Ectodermal cell (in vitro differentiated cells): Measurements from ENCODE around the gene TIMP1.

Experiments
- H3K27ac ChIP-seq: 2 replicates; pipeline ENCODE4 v1.7.0; 2013; ENCODE audit warnings: mild to moderate bottlenecking, low read depth, low read length; ENCODE audit not compliant: insufficient read depth, poor library complexity, severe bottlenecking
- H3K27me3 ChIP-seq: 2 replicates; pipeline ENCODE4 v1.7.0; 2013; ENCODE audit warnings: mild to moderate bottlenecking, low read length; ENCODE audit not compliant: insufficient read depth, control insufficient read depth, poor library complexity, severe bottlenecking
- H3K36me3 ChIP-seq: one replicate; pipeline ENCODE4 v1.7.0; 2013; ENCODE audit warnings: low read length; ENCODE audit not compliant: control insufficient read depth, insufficient read depth
- H3K4me1 ChIP-seq: one replicate; pipeline ENCODE4 v1.7.0; 2013; ENCODE audit warnings: low read length; ENCODE audit not compliant: control insufficient read depth, insufficient read depth
- H3K4me3 ChIP-seq: 2 replicates; pipeline ENCODE4 v1.7.0; 2013; ENCODE audit warnings: low read depth, low read length, control low read depth; ENCODE audit not compliant: insufficient read depth
- H3K9me3 ChIP-seq: 2 replicates; pipeline ENCODE4 v1.7.0; 2013; ENCODE audit warnings: mild to moderate bottlenecking, low read length, moderate library complexity; ENCODE audit not compliant: control insufficient read depth
- WGBS, 2 experiments: methylation state at CpG; one replicate each; pipeline ENCODE4 v1.1.7; 2013; ENCODE audit warnings: missing lambda C conversion rate in 2 of 2; 5-methylcytosine and 5-hydroxymethylcytosine counted together

The TIMP1 gene

GRCh38 chrX:47584714-47585113, 2.5 kb downstream of the TIMP1 start:
- Histone ChIP-seq H3K36me3 (no peaks in the 10 kb centered on the region), H3K27ac (no peak overlapping the region), H3K4me1 (peaks cover 4% of the 10 kb centered on the region), H3K4me3 (no peak overlapping the region), H3K9me3 (no peaks in the 10 kb centered on the region), H3K27me3 (no peaks in the 10 kb centered on the region)
- 93 to 98% methylated on average over 3 to 5 of the region's 6 CpGs for WGBS, 2 experiments

GRCh38 chrX:47585273-47585672, 3.0 kb downstream of the TIMP1 start:
- Histone ChIP-seq H3K4me1 (peaks cover 4% of the 10 kb centered on the region), H3K4me3 (no peak overlapping the region), H3K36me3 (no peaks in the 10 kb centered on the region), H3K27me3 (no peaks in the 10 kb centered on the region), H3K9me3 (no peaks in the 10 kb centered on the region), H3K27ac (no peak overlapping the region)
- 90 to 93% methylated on average over 16 of the region's 16 CpGs for WGBS, 2 experiments

- peaks cover 4% of the 10 kb centered on the region for H3K4me1 ChIP-seq
- H3K9me3 ChIP-seq: no peaks in the 10 kb centered on the region
- no peaks in the 10 kb centered on the region for H3K36me3 ChIP-seq
- 84 to 87% methylated on average over 11 of the region's 11 CpGs for WGBS, 2 experiments
- no peaks in the 10 kb centered on the region for H3K27me3 ChIP-seq
- no peak overlapping the region for H3K27ac ChIP-seq
- H3K4me3 ChIP-seq: no peak overlapping the region
These were observed 4.0 kb downstream of the TIMP1 start for GRCh38 chrX:47586043-47586787.

- H3K4me1 ChIP-seq: peaks cover 4% of the 10 kb centered on the region
- H3K27me3 ChIP-seq: no peaks in the 10 kb centered on the region
- no peaks in the 10 kb centered on the region for H3K9me3 ChIP-seq
- H3K27ac ChIP-seq: no peak overlapping the region
- WGBS, 2 experiments: 80 to 88% methylated on average over 4 of the region's 4 CpGs
- H3K36me3 ChIP-seq: no peaks in the 10 kb centered on the region
- no peak overlapping the region for H3K4me3 ChIP-seq
These were observed 5.1 kb downstream of the TIMP1 start for GRCh38 chrX:47587091-47587891.

GRCh38 chrX:47587906-47588735, 5.9 kb downstream of the TIMP1 start:
- no peak overlapping the region for H3K27ac ChIP-seq
- H3K27me3 ChIP-seq: no peaks in the 10 kb centered on the region
- no peaks in the 10 kb centered on the region for H3K4me1 ChIP-seq
- H3K4me3 ChIP-seq: no peak overlapping the region
- no peaks in the 10 kb centered on the region for H3K9me3 ChIP-seq
- WGBS, 2 experiments: 93 to 96% methylated on average over 16 of the region's 16 CpGs
- H3K36me3 ChIP-seq: no peaks in the 10 kb centered on the region

- Histone ChIP-seq H3K4me1 (no peaks in the 10 kb centered on the region), H3K36me3 (no peaks in the 10 kb centered on the region), H3K4me3 (no peak overlapping the region), H3K27ac (no peak overlapping the region), H3K27me3 (no peaks in the 10 kb centered on the region), H3K9me3 (no peaks in the 10 kb centered on the region)
- WGBS, 2 experiments: 88 to 92% methylated on average over 5 of the region's 5 CpGs
These were observed 8.7 kb downstream of the TIMP1 start for GRCh38 chrX:47590984-47591383.

GRCh38 chrX:47593522-47593921, 11.3 kb downstream of the TIMP1 start:
- Histone ChIP-seq H3K27ac (no peak overlapping the region), H3K27me3 (no peaks in the 10 kb centered on the region), H3K4me3 (no peak overlapping the region), H3K9me3 (no peaks in the 10 kb centered on the region), H3K36me3 (no peaks in the 10 kb centered on the region), H3K4me1 (no peaks in the 10 kb centered on the region)
- WGBS, 2 experiments: 100% methylated on average over 2 to 3 of the region's 4 CpGs

GRCh38 chrX:47595716-47596251, 13.5 kb downstream of the TIMP1 start:
- no peaks in the 10 kb centered on the region for H3K4me1 ChIP-seq
- no peaks in the 10 kb centered on the region for H3K36me3 ChIP-seq
- no peaks in the 10 kb centered on the region for H3K9me3 ChIP-seq
- no peak overlapping the region for H3K4me3 ChIP-seq
- 95% methylated on average over 1 of the region's 1 CpG; no CpG with 5 or more reads in 1 of the 2 experiments for WGBS, 2 experiments
- no peaks in the 10 kb centered on the region for H3K27me3 ChIP-seq
- no peak overlapping the region for H3K27ac ChIP-seq

- WGBS, 2 experiments: 90 to 97% methylated on average over 2 of the region's 2 CpGs
- Histone ChIP-seq H3K9me3 (no peaks in the 10 kb centered on the region), H3K36me3 (no peaks in the 10 kb centered on the region), H3K4me3 (no peak overlapping the region), H3K27ac (no peak overlapping the region), H3K27me3 (no peaks in the 10 kb centered on the region), H3K4me1 (no peaks in the 10 kb centered on the region)
These were observed 14.0 kb downstream of the TIMP1 start for GRCh38 chrX:47596256-47596655.
